Right forelimb (tissue), 1 donor: ENCODE measurements around the gene NRG3.

Experiments
- DNase-seq: peaks from one replicate; pipeline ENCODE4 v3.0.0-alpha.2; 2018

The NRG3 gene

DNA sequence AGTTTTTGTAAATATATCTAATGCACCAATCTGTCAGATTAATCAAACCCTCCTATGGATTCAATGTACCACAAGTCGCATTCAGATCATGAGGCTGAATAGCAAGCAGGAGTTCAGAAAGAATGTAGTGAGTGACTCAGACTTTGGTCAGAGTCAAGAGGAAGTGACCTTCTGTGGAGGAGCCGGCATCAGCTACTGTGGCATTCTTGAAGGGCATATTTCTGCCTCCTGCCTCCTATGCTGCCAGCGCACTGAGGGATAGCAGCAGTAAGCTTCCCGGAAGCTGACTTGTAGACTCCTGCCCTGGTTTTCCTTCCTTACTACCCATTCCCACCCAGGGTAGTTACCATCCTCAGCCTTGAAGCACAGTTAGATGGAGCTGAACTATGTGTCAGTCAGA lies 867.5 kb downstream of the NRG3 start:
- DNase-seq, result no peak

DNA sequence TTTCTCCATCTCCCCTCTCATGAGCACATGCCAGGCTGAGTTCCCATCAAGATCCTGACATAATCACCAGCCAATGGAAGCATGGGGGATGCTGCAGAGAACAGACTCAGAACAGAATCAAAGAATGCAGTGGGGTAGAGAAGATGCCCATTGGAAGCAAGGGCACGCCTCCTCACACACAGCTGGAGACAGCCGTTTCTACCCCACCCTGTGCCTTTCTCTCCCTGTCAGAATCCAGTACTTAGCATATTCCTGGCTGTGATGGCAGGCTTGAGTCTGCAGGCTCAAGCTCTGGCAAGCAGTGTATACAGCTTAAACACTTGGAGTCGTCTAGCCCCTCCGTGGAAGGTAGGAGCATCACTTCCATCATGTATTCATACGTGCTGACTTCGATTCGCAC lies 867.9 kb downstream of the NRG3 start:
- no peak for DNase-seq

DNA sequence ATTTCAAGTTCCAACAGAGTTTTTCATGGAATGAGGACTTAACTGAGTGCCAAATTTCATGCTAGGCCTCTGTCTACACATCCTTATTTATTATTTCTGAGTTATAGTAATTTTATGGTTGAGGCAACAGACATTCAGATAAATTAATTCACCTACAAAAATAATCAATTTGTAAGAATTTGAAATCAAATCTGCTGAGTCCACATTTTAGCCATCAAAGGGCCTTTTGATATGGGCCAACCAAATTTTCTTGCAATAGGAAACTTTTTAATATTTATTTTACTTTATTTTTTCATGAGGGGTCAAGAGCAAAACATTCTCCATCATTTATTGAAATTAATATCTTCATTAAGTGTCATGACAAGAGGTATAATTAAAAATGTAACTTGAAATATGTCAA lies 875.5 kb downstream of the NRG3 start:
- no peak for DNase-seq

DNA sequence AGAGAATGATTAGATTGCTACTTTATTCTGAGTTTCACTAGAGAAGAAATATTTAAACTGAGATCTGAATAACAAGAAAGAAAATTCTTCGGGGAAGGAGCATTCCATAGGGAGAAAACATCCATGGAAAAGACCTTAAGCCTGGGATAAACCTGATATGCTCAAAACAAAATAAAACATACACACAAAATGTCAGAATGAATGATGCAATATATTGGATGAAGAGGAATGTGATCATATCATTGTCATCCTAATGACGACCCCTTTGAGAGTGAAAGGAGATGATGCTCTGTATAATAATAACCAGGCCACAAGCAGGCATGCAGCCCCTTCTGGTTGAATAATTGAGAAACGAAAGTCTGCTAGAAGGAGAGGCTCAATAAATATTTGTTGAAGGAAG lies 882.4 kb downstream of the NRG3 start:
- DNase-seq, result no peak

DNA sequence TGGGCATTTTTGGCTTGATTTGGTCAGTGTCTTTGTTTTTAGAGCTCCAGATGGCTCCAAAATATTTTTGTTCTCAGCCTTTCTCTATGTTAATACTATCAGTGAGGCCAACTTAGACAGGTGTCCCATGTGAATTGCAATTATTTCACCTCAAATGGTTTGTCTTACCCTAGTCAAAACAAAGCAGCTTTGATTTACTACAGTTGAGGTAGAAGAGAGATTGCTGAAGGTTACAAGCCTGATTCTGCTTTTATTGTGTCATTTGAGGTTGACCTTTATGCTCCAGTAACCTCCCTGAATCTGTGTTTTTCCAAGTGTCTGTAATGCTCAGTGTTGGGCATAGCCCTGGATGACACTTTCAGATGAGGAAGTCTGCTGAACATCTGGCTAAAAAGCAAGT lies 882.9 kb downstream of the NRG3 start:
- DNase-seq, result no peak

DNA sequence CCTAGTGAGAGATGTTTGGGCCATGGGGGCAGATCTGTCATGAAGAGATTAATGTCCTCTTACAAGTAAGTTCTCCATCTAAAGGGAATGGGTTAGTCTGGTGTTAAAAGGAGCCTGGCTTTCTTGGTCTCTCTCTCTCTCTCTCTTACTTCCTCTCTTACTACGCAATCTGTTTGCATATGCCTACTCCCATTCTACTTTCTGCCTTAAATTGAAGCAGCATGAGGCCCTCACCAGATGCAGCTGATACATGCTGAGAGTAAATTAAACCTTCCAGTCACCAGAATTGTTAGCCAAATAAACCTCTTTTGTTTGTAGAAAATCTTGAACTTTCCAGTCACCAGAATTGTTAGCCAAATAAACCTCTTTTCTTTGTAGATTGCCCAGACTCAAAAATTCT lies 884.1 kb downstream of the NRG3 start:
- DNase-seq, result no peak

DNA sequence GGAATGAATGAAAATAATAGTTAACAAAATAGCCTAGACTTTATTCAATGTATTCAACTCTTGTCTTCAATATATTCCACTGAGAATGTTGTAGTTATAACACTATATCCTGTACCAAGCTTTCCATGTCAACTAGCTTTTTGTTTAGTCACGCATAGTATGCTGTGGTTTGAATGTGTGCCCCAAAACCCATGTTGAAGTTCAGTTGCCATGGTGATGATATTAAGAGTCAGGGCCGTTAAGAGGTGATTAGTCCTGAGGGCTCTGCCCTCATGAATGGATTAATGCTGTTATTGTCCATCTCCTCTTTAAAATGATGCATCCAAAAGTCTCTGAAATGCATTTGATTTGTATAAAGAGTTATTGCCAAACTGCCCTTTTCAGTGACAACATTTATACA lies 887.6 kb downstream of the NRG3 start:
- no peak for DNase-seq

DNA sequence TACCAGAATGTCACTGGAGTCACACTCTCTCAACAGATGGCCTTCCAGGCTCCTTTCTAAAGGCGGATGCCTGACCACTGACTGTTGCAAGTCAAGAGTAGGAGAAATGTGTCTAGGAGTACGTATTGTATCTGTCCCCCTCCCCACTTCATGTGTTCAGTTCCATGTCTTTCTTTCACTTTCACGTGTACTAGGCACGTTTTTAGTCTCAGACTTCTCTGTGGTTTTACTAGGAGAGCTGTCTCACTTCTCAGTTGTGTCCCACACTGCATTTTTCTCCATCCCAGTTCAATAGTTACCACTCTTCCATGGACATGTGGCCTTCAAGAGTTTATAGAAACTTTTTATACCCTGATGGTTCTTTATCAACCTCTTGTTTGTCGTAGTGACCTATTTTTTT lies 893.0 kb downstream of the NRG3 start:
- DNase-seq, result no peak

DNA sequence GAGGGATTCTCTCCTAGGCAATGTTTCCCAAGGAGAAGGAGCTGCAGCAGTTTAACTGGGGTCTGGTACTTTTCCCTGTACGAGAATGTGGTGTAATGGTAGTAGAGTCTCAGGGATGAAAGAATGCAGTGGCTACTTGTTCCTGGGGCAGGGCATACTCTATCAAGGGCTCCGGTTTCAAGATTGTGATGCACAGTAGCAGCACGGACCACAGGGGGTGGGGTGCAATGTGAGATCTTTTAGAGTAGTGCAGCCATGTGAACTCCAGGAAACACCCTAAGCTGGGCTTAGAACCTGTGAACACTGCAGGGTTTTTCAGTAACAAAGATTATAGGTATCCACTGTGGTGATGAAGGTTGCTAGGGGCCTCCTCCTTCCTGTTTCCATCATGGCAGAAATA lies 903.9 kb downstream of the NRG3 start:
- no peak for DNase-seq

DNA sequence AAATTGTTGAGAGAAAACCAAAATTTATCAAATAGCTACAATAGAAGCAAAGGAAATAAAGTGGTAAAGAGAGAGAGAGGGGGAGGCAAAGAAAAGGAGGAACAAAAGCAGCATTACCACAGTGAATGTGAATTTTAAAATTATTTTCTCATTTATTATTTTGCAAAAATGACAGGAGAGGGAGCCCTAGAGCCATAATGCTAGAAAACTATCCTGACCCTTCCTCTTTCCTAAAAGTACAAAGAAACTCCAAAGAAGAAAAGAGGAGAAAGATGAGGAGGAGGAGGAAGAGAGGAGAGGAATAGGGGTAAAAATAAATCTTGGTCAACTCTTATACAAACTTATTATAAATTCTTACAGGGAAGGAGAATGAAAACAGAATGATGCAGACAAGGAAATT lies 921.5 kb downstream of the NRG3 start:
- DNase-seq, result no peak

DNA sequence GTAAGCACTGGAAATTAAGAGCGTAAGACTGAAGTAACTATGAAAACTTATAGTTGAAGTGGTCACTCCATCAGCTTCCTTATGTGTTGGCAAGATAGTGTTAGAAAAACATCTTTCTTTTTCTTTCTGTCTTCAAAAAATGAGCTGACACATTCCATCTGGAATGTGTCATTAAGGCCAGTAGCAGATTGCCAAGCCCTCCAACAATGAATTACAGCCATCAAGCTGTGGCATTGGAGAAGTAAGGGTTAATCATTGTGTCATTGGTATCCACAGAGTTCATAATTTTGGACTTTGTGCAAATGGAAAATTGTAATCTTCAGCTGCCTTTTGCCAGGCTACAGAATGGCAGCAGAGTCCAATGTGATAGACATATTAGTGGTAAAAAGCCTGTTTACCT lies 926.3 kb downstream of the NRG3 start:
- no peak for DNase-seq

DNA sequence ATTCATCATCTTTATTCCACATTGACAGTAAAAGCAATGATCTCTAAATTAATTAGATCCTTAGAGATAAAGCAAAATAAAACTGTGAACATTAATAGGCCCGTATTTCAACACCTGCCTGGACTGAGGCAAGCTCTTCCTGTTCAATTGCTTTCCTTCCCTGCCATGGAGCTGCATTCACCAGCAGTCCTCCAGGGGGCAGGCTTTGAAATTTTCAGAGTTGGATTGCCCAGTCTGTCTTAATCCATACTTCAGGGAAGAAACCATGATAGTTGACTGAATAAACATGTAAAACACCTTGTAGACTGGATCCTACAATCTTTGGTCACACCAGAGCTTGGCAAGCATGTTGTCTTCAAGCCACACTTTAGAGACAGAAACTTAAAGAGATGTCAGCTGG lies 936.6 kb downstream of the NRG3 start:
- DNase-seq, result peak; percentile 49

DNA sequence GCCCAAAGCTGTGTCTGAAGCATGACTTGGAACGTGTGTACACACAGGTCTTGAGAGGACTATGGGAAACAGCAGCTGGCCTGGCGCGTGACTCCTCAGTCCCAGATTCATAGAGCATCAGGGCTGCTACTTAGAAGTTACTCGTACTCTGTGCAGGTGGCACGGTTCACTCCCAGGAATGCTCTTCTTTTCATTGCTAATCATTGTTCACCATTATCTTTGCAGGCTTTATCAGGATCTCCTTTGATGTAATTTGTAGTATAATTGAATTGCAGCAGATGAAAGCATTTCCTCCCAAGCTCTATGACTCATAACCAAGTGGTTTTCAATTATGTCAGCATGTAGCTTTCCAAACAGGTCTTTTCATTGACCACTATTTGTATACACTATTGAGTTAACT lies 938.9 kb downstream of the NRG3 start:
- no peak for DNase-seq

DNA sequence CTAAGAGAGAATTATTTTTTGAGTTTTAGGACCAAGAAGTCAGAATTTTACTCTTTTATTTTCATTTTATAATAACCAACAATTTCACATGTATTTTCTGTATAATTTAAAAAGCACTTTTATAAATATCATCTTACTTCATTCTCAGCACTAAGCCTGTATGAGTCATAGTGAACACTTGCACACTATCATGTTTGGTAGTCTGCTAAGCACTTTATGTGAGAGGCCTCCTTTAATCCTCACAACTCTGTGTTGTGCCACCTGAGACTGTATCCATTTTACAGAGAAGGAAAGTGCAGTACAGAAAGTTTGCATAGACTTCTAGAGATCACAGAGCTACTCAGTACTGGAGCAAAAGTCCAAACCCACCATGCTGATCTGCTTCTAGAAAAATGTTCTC lies 939.6 kb downstream of the NRG3 start:
- DNase-seq, result no peak

DNA sequence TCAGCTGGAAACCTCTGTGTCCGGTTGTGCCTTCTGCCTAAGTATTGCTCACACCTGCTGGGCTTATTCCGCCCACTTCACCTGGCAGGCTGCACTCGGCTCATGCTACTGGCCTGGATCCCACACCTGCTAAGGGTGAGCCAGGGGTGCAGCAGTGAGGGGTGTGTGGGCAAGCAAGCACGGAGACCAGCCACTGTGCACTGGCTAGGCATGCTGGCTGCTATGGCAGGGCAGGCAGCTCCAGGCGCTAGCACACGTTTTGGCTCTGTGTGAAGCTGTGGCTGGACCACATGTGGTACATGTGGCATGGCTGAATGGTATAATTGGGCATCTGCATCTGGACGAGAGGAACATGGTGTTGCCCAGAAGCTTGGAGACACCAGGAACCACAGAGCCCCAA lies 940.7 kb downstream of the NRG3 start:
- DNase-seq, result no peak

DNA sequence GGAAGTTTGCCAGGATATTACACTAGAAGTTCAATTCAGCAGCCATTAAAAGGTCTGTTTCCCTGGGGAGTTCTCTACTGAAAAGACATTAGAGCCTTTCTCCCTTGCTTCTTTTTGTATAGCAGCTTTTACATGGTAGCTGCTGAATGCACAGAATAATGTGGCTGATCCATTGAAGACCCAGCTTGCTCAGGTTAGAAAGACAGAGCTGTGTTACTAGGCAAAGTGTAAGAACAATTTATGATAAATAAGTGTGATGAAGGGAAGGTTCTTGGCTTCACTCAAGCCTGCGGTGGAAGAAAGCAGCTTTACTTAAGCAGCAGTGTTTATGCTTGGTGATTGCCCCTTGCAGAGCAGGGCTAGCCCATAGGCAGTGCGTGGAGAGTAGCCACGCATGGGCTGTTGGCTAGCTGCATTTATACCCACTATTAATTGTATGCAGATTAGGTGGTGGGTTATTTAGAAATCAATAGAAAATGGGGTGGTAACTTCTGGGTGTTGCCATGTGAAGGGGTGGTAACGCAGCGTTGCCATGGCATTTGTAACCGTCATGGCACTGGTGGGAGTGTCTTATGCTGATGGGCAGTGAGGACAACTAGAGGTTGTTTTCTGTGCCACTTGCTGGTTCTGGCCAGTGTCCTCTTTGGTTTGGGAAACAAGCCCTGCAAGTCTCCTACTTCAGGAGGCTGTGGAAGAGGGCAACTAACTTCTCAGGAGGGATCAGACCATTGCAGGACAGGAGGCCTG lies 942.9 kb downstream of the NRG3 start:
- no peak for DNase-seq

DNA sequence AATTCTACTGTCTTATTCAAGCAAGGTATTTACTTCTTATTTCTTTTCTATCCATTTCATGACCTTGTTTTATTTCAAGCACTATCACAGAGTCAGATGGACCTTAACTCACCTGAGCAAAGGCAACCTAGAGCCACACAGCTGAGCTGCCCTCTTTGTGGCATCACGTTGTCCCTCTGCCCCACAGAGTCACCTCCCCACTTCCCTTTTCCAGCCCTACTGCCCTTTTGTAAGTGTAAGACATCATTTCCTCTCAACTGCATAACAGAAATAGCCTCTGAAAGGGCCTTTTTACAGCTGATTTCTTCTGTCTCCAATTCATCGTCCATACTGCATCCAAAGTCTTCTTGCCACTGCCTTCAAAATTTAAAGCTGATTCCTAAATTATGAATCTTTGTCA lies 946.0 kb downstream of the NRG3 start:
- no peak for DNase-seq

DNA sequence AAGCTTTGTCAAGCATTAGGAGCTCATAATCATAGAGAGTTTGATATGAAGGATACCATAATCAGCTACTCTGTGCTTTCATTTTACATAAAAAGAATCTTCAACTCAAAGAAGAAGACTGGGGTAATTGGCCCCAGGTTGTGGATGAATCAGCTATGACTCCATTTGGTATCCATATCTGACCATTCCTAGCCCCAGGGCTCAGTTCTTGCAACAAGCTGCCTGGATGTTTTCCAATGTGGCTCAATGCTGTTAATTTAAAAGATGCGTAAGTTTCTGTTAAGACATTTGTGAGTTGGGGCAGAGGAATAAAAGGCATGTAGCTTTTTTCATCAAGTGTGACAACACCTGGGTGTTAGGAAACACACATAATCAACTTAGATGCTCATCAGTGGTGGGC lies 951.1 kb downstream of the NRG3 start:
- DNase-seq, result no peak

DNA sequence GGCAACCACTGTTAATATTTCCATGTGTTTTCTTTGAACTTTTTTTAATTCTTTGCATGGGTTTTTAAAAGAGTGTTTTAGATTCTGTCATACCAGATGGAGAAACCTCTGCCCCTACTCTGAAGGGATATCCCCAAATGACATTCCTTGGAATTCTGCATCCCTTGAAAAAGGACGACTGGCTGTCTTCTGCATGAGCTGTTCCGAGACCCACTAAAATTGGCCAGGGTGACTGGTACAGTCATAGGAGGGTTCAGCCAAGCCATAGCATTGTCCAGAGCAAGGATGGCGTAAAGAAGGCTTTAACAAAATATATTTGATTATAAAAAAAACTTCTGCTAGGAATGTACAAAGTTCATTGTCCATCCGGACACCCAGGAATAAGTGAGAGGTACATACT lies 952.9 kb downstream of the NRG3 start:
- no peak for DNase-seq

DNA sequence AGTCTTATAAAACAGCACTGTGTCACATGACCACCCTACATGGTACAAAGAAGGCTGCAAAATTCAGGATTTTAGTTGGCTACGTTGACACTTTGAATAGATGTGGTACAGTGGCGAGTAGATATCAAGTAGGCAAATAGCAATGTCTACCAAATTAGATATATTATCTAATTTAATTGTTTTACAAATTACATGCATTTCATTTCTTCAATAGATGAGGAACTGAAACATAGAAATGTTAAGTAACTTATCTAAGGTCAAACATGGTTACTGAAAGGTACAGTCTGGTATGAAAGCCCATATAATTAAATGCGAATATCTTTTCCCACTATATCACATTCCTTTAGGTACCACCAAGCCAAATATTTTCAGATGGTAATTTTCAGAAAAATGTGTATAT lies 972.2 kb downstream of the NRG3 start:
- DNase-seq, result no peak

DNA sequence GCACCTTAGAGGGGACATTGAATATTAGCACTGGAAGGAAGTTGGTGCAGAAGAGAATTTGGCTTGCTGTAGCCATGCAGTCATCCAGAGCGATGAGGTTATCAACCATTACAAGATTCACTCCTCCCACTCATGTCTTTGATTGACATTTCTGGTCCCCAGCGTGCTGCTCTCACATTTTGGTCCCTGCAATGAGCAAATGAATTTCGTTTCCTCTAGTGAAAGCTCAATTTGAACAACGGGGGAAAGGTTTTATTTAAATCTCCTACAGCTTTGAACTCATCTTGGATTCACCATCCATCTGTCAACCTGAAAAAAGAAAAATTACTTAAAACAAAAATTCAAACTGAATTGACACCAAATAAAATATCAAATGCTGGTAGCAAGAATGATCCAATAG lies 975.2 kb downstream of the NRG3 start:
- DNase-seq, result no peak

DNA sequence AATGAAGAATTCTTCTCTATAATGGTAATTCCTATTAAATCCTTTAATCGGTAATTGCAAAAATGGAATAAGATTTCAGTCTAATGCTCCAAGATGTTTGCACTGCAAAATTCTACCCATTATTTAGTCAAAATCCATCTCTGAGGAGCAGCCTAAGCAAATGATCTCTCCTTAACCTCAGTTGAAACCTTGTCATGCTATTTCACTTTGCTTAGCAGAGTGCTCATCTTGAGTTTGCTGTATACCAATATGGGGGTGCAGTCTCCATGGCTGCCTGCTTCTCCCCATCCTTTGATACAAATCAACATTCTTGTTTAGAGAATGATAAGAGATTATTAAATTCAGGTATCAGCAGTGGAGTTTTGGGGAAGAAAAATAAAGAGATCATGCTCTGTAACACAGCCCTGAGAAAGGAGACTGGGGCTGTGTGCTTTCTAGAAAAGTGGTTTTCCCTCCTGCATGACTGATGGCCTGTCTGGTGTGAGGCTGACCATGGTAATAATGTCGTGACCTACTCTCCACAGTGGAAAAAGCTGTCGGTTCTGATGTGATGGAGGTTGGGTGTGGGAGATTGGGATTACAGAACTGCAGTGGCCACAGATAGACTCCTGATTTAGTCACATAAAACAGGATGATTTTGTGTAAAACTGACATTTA lies 982.1 kb downstream of the NRG3 start:
- no peak for DNase-seq

DNA sequence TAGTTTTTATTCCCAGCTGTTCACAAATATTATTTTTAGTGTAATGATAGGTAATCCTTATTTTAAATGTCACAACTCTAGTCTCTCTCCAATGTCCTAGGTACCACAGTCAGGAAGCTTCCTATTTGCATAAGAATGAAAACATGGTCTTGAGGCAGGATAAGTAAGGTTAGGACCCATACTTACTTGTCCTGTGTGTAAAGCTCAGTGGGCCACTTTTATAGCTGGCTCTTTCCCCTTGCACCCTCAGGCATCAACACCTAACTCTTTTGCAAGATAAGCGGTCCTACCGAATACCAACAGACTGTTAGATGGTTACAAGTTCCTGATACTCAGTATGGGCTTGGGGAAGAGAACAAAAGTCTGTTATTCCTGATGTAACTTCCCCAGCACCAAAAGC lies 986.9 kb downstream of the NRG3 start:
- DNase-seq, result no peak

DNA sequence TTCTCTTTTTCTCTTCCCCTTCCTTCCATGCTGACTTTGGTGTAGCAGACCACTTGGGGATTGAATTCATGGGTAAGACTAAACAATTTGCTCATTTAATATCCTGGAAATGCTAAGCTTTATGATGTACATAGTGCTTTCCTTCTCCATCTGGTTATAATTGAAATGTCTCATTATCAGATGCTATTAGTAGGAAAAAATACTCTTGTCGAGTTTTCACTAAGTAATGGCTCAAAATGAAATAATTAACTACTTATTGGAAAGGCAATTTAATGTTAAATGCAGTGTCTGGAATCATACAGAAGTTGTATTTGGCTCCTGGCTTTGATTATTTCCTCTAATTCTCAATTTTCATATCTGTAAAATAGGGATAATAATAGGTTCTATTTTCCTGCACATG lies 990.4 kb downstream of the NRG3 start:
- DNase-seq, result no peak

DNA sequence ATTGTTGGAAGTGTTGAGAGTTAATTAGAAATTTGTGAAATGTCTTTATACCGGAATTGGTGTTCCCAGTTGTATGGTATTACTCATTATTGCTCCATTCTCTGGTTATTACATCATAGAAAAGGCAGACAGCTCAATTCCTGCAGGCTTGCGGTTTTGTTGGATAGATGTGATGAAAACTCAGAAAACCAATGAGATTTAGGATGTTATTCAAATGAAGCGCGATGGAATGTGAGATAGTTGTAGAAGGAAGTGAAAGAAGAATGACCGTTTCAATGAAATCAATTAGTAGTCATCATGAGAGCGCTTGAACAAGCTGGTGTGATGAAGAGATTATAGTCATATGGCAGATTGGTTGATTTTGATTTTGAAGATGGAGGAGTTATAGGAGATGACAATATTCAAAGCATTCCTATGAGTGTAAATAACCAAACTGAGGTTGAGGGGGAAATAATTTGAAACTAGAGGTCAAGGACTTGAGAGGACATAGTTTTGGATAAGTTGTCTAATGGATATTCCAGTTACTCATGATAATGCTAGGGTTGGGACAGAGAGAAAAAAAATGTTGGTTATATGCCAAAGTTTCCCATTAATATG lies 991.5 kb downstream of the NRG3 start:
- DNase-seq, result no peak
